HepG2 (cell line): ENCODE data around the gene SLC35F3. TPM values are rescaled to one million over a fixed set of nuclear protein-coding genes. Genes with fewer than 3 reads are reported as not detected.

Experiments used
- AKAP8 ChIP-seq: sonication (generic); formaldehyde crosslinking; IDR thresholded peaks from 2 replicates; pipeline ENCODE4 v1.5.1; 2020; ENCODE audit warnings: mild to moderate bottlenecking, missing genetic modification reagents
- ATF1 ChIP-seq: IDR thresholded peaks from 2 replicates; pipeline ENCODE4 v1.6.1; 2016; ENCODE audit warnings: mild to moderate bottlenecking, control low read depth
- ATM ChIP-seq: fragments of 450-650 bp; IDR thresholded peaks from 2 replicates; pipeline ENCODE4 v1.7.1; 2017; ENCODE audit warnings: mild to moderate bottlenecking, borderline replicate concordance
- RBM39 ChIP-seq: fragments of 200-400 bp; formaldehyde crosslinking; IDR thresholded peaks from one replicate; pipeline ENCODE4 v1.6.1; 2018; ENCODE audit warnings: antibody characterized with exemption, mild to moderate bottlenecking, low read depth, low read length; ENCODE audit not compliant: poor library complexity, severe bottlenecking
- ZBTB7A ChIP-seq: sonication (generic); formaldehyde crosslinking; IDR thresholded peaks from 2 replicates; pipeline ENCODE4 v1.8.0; 2022; ENCODE audit warnings: mild to moderate bottlenecking, missing genetic modification reagents
- ZFX ChIP-seq: sonication (generic); formaldehyde crosslinking; IDR thresholded peaks from 2 replicates; pipeline ENCODE4 v1.4.0; 2020; ENCODE audit warnings: mild to moderate bottlenecking, low read depth, missing genetic modification reagents, moderate library complexity
- ZNF136 ChIP-seq: sonication (generic); formaldehyde crosslinking; IDR thresholded peaks from 2 replicates; pipeline ENCODE4 v1.8.1; 2022; ENCODE audit warnings: low read depth, mild to moderate bottlenecking, moderate library complexity, missing genetic modification reagents
- ZNF441 ChIP-seq: sonication (generic); formaldehyde crosslinking; IDR thresholded peaks from 2 replicates; pipeline ENCODE4 v1.7.0; 2021; ENCODE audit warnings: missing genetic modification reagents, borderline replicate concordance
- polyA plus RNA-seq, 8 experiments: library from polyadenylated mRNA; depleted of rRNA in 3 of 8; stranded (reverse) in 7 of 8; unstranded in 1 of 8; fragments of >200 nt; fragmentation: Illumina TruSeq in 4 of 8; extraction: Trizol in 4 of 8; gene quantifications; 2 replicates each; pipeline versions ENCODE4 v1.2.1 to v1.2.3, GENCODE V29; 2011 to 2016; ENCODE audit warnings: low read depth in 4 of 8, missing spikeins in 1 of 8, mixed read lengths in 1 of 8; ENCODE audit not compliant: insufficient read depth in 1 of 8
- total RNA-seq, 5 experiments: library from RNA; depleted of rRNA; stranded (reverse); fragments of >200 nt; fragmentation: Illumina TruSeq; extraction: Trizol; gene quantifications; 2 replicates each; pipeline ENCODE4 v1.2.3, GENCODE V29; 2016; ENCODE audit warnings: low read depth in 1 of 5
- TF ChIP-seq, protein P1 (sequence below): sonication (generic); formaldehyde crosslinking; conservative IDR thresholded peaks from 2 replicates; pipeline ENCODE4 v1.8.0; 2022; ENCODE audit warnings: missing genetic modification reagents
- TF ChIP-seq, protein P2 (sequence below): sonication (generic); formaldehyde crosslinking; IDR thresholded peaks from 2 replicates; pipeline ENCODE4 v1.5.1; 2020; ENCODE audit warnings: mild to moderate bottlenecking, missing genetic modification reagents, moderate library complexity
- TF ChIP-seq, protein P3 (sequence below): sonication (generic); formaldehyde crosslinking; IDR thresholded peaks from 2 replicates; pipeline ENCODE4 v1.4.0; 2020; ENCODE audit warnings: low read depth, mild to moderate bottlenecking, missing genetic modification reagents
- TF ChIP-seq, protein P4 (sequence below): sonication (generic); formaldehyde crosslinking; IDR thresholded peaks from 2 replicates; pipeline ENCODE4 v1.5.1; 2020; ENCODE audit warnings: missing genetic modification reagents, mild to moderate bottlenecking, borderline replicate concordance
- TF ChIP-seq, protein P5 (sequence below), 2 experiments: IDR thresholded peaks; 2 replicates each; pipeline ENCODE4 v1.6.1; 2011 to 2012; ENCODE audit warnings: low read length in 2 of 2, borderline replicate concordance in 1 of 2, low read depth in 1 of 2, mild to moderate bottlenecking in 1 of 2, moderate library complexity in 1 of 2

SLC35F3 gene
- total and polyA plus RNA-seq, 2 of the 13 experiments (the other 11 are each of a cell fraction or from before 2014, with no cell fraction given) = not detected

DNA sequence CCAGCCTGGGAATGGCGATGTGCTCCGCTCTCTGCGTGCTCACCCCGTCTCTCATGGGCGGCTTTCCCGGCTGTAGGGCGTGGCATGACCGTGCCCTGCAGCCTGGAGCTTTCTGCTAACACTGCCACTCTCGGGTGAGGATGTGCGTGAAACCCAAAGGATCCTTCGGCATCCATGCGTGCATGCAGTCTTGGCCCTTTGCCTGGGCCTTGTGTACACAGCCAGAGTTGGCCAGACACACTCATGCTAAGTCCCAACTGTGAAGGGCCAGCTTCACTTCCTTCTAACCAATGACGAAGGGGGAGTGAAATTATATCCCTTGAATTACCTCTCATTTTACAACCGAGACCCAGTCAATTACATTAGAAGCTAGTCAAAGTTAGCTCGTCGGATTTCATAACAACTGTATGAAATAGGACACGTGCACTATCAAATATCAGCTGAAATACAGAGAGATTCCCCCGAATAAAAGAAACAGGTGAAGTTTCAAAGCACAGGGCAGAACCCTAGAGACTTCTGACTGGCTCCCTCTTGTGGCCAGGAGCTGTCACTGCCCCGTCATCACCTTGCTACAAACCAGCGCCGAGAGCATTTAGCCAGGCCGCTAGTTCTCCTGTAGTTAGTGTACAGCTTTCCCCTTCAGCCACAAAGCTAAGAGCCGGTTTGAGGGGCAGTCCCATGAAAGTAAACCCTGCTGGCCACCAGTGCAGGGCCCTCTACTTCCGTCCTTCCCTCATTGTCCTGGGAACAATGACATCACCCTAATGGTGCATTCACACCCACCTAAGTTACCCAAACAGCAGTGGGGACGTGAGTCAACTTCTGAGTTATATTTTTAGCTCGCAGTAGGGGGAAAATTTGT is 405.4 kb downstream of the SLC35F3 start (continued):
- TF ChIP-seq ZNF136 (CRISPR knock-in tag) = no peak
- no peak for TF ChIP-seq ATM
- TF ChIP-seq RBM39 = no peak
- TF ChIP-seq, protein P1, sequence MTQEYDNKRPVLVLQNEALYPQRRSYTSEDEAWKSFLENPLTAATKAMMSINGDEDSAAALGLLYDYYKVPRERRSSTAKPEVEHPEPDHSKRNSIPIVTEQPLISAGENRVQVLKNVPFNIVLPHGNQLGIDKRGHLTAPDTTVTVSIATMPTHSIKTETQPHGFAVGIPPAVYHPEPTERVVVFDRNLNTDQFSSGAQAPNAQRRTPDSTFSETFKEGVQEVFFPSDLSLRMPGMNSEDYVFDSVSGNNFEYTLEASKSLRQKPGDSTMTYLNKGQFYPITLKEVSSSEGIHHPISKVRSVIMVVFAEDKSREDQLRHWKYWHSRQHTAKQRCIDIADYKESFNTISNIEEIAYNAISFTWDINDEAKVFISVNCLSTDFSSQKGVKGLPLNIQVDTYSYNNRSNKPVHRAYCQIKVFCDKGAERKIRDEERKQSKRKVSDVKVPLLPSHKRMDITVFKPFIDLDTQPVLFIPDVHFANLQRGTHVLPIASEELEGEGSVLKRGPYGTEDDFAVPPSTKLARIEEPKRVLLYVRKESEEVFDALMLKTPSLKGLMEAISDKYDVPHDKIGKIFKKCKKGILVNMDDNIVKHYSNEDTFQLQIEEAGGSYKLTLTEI (CRISPR knock-in tag) = no peak
- peak; percentile 45; the same call in 1 of the 2 replicates for TF ChIP-seq ATF1 (CRISPR knock-in tag)
- TF ChIP-seq, protein P2, sequence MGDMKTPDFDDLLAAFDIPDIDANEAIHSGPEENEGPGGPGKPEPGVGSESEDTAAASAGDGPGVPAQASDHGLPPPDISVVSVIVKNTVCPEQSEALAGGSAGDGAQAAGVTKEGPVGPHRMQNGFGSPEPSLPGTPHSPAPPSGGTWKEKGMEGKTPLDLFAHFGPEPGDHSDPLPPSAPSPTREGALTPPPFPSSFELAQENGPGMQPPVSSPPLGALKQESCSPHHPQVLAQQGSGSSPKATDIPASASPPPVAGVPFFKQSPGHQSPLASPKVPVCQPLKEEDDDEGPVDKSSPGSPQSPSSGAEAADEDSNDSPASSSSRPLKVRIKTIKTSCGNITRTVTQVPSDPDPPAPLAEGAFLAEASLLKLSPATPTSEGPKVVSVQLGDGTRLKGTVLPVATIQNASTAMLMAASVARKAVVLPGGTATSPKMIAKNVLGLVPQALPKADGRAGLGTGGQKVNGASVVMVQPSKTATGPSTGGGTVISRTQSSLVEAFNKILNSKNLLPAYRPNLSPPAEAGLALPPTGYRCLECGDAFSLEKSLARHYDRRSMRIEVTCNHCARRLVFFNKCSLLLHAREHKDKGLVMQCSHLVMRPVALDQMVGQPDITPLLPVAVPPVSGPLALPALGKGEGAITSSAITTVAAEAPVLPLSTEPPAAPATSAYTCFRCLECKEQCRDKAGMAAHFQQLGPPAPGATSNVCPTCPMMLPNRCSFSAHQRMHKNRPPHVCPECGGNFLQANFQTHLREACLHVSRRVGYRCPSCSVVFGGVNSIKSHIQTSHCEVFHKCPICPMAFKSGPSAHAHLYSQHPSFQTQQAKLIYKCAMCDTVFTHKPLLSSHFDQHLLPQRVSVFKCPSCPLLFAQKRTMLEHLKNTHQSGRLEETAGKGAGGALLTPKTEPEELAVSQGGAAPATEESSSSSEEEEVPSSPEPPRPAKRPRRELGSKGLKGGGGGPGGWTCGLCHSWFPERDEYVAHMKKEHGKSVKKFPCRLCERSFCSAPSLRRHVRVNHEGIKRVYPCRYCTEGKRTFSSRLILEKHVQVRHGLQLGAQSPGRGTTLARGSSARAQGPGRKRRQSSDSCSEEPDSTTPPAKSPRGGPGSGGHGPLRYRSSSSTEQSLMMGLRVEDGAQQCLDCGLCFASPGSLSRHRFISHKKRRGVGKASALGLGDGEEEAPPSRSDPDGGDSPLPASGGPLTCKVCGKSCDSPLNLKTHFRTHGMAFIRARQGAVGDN (CRISPR knock-in tag) = peak; percentile 73
- TF ChIP-seq ZNF441 = 0 out of 2 replicates have a peak, but pooled peaks have one; percentile 32
- TF ChIP-seq, protein P3, sequence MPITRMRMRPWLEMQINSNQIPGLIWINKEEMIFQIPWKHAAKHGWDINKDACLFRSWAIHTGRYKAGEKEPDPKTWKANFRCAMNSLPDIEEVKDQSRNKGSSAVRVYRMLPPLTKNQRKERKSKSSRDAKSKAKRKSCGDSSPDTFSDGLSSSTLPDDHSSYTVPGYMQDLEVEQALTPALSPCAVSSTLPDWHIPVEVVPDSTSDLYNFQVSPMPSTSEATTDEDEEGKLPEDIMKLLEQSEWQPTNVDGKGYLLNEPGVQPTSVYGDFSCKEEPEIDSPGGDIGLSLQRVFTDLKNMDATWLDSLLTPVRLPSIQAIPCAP (CRISPR knock-in tag) = no peak
- 0 out of 2 replicates have a peak, but pooled peaks have one; percentile 18 for TF ChIP-seq ZFX (CRISPR knock-in tag)
- TF ChIP-seq, protein P4, sequence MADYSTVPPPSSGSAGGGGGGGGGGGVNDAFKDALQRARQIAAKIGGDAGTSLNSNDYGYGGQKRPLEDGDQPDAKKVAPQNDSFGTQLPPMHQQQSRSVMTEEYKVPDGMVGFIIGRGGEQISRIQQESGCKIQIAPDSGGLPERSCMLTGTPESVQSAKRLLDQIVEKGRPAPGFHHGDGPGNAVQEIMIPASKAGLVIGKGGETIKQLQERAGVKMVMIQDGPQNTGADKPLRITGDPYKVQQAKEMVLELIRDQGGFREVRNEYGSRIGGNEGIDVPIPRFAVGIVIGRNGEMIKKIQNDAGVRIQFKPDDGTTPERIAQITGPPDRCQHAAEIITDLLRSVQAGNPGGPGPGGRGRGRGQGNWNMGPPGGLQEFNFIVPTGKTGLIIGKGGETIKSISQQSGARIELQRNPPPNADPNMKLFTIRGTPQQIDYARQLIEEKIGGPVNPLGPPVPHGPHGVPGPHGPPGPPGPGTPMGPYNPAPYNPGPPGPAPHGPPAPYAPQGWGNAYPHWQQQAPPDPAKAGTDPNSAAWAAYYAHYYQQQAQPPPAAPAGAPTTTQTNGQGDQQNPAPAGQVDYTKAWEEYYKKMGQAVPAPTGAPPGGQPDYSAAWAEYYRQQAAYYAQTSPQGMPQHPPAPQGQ (CRISPR knock-in tag) = no peak
- TF ChIP-seq, protein P5, sequence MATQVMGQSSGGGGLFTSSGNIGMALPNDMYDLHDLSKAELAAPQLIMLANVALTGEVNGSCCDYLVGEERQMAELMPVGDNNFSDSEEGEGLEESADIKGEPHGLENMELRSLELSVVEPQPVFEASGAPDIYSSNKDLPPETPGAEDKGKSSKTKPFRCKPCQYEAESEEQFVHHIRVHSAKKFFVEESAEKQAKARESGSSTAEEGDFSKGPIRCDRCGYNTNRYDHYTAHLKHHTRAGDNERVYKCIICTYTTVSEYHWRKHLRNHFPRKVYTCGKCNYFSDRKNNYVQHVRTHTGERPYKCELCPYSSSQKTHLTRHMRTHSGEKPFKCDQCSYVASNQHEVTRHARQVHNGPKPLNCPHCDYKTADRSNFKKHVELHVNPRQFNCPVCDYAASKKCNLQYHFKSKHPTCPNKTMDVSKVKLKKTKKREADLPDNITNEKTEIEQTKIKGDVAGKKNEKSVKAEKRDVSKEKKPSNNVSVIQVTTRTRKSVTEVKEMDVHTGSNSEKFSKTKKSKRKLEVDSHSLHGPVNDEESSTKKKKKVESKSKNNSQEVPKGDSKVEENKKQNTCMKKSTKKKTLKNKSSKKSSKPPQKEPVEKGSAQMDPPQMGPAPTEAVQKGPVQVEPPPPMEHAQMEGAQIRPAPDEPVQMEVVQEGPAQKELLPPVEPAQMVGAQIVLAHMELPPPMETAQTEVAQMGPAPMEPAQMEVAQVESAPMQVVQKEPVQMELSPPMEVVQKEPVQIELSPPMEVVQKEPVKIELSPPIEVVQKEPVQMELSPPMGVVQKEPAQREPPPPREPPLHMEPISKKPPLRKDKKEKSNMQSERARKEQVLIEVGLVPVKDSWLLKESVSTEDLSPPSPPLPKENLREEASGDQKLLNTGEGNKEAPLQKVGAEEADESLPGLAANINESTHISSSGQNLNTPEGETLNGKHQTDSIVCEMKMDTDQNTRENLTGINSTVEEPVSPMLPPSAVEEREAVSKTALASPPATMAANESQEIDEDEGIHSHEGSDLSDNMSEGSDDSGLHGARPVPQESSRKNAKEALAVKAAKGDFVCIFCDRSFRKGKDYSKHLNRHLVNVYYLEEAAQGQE (IDR thresholded peaks at IDR 0.05; ENCODE audit: borderline replicate concordance in 1 of 2, low read depth in 1 of 2, low read length in 2 of 2) = no peak
- TF ChIP-seq ZBTB7A (CRISPR knock-in tag) = no peak
- no peak for TF ChIP-seq AKAP8
